NB4 (cell line): ENCODE results near the gene BAIAP2.

Experiments used
- CTCF ChIP-seq: IDR thresholded peaks from one replicate; pipeline ENCODE4 v1.5.1; 2012; ENCODE audit warnings: low read depth, low read length
- POLR2A ChIP-seq: IDR thresholded peaks from 2 replicates; pipeline ENCODE4 v1.6.1; 2011; ENCODE audit warnings: mild to moderate bottlenecking; ENCODE audit not compliant: insufficient read length; ENCODE audit errors: extremely low read depth

DNA sequence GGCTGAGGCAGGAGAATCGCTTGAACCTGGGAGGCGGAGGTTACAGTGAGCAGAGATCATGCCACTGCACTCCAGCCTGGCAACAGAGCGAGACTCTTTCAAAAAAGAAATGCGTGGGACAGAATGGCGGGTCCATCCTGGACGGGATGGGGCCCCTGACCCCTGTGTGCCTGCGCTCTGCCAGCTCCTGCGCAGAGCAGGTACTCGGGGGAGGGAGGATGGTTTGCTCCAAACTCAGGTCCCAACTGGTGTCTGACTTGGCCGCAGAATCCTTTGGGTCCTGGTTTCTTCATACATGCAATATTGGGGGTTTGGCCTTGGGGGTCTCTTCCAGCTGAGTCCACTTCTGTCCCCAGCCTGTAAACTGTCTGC, 33.0 kb upstream of the BAIAP2 start:
- no peak for TF ChIP-seq CTCF
- TF ChIP-seq POLR2A: no peak
